ENCODE measurements around the gene TMEM263.

DNA sequence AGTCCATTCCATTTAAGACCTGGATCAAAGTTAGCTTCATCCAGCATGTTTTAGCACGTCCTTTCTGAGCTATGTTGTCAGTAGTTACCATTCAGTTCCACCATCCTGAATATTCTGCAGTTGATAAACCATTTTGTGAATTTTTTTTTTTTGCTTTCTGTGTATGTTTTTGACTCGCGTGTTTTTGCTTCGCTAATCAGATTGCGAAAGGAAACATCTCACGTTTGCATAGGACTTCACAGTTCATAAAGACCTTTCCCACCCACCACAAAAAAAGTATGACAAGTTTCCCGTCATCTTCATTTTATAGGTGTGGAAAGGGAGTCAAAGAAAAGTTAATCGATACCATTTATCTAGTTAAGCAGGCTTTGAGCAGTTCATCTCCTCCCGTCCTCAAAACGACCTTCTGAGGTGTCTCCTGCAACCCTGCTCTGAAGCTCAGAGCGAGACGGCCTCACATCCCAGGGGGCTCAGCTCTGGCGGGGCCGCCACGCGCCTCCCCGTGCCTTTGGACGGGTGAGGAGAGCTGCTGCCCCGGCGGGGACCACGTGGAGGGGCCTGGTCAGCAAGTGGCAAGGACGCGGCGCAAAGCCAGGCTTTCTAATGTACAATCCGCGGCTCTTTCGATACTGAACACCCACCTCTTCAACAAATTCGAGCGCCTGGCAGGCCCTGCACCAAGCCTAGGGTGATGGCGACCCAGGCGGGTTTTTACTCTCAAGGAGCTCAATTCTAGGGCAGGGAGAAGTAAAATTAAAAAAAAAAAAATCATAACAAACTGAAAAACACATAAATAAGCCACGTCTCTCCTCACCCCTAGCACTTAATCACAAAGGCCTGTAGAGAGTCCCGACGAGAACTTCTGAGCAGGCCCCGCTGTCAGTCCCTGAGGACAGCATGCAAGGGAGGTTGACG lies 988 bp upstream of the TMEM263 start:
- TF ChIP-seq, protein P1, sequence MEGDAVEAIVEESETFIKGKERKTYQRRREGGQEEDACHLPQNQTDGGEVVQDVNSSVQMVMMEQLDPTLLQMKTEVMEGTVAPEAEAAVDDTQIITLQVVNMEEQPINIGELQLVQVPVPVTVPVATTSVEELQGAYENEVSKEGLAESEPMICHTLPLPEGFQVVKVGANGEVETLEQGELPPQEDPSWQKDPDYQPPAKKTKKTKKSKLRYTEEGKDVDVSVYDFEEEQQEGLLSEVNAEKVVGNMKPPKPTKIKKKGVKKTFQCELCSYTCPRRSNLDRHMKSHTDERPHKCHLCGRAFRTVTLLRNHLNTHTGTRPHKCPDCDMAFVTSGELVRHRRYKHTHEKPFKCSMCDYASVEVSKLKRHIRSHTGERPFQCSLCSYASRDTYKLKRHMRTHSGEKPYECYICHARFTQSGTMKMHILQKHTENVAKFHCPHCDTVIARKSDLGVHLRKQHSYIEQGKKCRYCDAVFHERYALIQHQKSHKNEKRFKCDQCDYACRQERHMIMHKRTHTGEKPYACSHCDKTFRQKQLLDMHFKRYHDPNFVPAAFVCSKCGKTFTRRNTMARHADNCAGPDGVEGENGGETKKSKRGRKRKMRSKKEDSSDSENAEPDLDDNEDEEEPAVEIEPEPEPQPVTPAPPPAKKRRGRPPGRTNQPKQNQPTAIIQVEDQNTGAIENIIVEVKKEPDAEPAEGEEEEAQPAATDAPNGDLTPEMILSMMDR (IDR thresholded peaks at IDR 0.05), result no peak
- no peak for TF ChIP-seq POLR2A (IDR thresholded peaks at IDR 0.05)
